GM18526 (cell line): Measurements from ENCODE around the gene SMYD3.

Source experiments
- POLR2A ChIP-seq: IDR thresholded peaks from 3 replicates; pipeline ENCODE4 v1.6.1; 2011; ENCODE audit not compliant: insufficient read length; ENCODE audit errors: extremely low read depth

Gene SMYD3

GRCh38 chr1:246300626-246301549 is 206.2 kb downstream of the SMYD3 start:
- TF ChIP-seq POLR2A, result no peak

GRCh38 chr1:246297279-246298265 is 209.5 kb downstream of the SMYD3 start:
- TF ChIP-seq POLR2A, result no peak

DNA sequence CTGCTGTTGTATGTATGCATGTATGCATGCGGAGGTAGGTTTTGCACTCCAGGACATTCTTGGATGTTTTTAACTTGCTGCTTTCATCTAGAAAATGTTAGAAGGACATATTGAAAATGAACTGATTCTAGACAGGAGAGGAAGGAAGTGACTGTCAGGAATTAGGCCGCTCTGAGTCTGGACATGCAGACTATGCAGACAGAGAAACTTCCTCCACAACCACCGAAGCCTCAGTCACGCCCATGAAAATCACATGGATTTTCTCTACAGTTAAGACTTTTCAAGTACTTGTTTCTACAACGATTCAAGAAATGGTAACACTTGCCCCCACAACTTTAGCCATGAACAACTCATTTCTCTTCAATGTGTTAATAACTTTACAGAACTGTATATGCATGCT is 211.1 kb downstream of the SMYD3 start:
- no peak for TF ChIP-seq POLR2A

DNA sequence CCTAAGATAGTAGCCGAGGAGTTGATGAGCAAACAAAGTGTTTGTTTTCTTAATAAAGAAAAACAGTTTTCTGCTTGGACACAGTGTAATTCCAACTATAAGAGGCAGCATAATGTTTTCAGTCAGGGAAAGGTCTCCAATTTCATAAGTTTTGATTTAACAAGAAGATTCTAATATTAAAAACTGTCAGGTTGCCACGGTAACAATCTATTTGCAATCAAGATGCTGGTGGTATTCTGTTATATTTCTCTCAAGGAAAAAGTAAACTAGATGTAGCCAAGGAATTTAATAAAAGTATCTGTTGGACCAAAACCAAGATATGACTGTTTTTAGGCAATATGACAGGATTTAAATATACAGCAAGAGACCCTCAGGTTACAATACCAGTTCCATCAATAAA is 211.7 kb downstream of the SMYD3 start:
- no peak for TF ChIP-seq POLR2A

- no peak for TF ChIP-seq POLR2A
These were observed 212.8 kb downstream of the SMYD3 start for GRCh38 chr1:246294263-246294662.

- no peak for TF ChIP-seq POLR2A
These were observed 213.5 kb downstream of the SMYD3 start for GRCh38 chr1:246293366-246294121.

DNA sequence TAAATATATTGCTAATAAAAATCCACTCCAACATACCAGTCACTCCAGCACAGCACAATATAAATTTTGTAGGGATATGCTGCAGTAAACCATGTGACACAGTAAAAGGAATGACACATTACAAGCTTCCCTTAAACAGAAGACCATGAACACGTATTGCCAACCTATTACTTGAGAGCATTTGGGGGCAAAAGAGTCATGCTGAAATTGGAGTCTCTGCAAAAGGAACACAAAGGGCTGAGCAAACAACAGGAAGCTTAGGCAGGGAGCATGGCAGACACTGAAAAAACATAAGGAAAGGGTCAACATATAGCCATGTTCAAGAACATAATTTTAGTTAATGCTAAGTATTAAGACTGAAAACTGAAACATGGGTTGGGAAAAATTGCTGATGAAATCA is 214.5 kb downstream of the SMYD3 start:
- no peak for TF ChIP-seq POLR2A

DNA sequence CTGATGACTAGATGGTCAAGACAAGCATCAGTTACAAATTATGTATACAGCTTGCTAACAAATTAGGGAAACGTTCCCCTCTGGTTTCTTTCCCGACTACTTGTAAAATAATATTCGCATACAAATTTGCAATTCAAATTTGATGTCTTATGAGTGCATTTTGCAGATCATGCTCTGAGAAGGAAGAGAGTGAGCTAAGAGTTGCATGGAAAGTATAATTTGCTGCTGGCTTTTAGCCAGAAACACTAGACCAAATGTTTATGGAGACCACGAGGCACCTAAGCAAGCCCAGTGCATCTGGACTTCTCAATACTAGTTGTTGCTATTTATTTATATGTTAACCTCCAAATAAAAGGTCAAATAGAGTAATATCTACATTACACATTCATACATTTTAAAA is 216.0 kb downstream of the SMYD3 start:
- TF ChIP-seq POLR2A, result no peak

GRCh38 chr1:246283771-246284410 is 223.2 kb downstream of the SMYD3 start:
- no peak for TF ChIP-seq POLR2A

- no peak for TF ChIP-seq POLR2A
These were observed 225.4 kb downstream of the SMYD3 start for GRCh38 chr1:246281639-246282038.

- no peak for TF ChIP-seq POLR2A
These were observed 225.9 kb downstream of the SMYD3 start for GRCh38 chr1:246281195-246281594.

DNA sequence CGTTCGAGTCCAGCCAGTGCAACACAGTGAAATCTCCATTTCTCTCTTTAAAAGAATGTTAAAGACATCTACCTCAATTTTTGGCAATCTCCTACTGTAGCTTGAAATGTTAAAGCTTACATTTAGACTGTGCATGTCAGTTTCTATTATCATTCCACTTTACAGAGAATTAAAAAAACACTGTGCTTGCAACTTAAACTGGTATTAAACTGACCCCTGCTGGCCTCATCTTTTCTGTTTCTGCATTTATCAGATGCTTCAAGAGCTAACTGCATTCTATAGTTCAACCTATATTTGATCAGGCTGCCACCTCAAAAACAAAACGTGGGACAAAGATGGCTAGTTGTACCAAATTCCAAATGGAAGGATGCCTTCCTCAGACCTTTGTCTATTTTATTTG is 226.5 kb downstream of the SMYD3 start:
- no peak for TF ChIP-seq POLR2A

GRCh38 chr1:246279402-246279801 is 227.7 kb downstream of the SMYD3 start:
- no peak for TF ChIP-seq POLR2A

GRCh38 chr1:246278371-246278770 is 228.7 kb downstream of the SMYD3 start:
- no peak for TF ChIP-seq POLR2A

GRCh38 chr1:246275036-246275435 is 232.0 kb downstream of the SMYD3 start:
- no peak for TF ChIP-seq POLR2A
